ENCODE results near the gene STK32B. TPM values are rescaled to one million over a fixed set of nuclear protein-coding genes. Genes with fewer than 3 reads are reported as not detected.

The STK32B gene
- total and polyA plus RNA-seq, 2 of the 8 experiments (the other 6 are each of a cell fraction or from before 2014, with no cell fraction given) = 2.3 to 2.5 TPM

DNA sequence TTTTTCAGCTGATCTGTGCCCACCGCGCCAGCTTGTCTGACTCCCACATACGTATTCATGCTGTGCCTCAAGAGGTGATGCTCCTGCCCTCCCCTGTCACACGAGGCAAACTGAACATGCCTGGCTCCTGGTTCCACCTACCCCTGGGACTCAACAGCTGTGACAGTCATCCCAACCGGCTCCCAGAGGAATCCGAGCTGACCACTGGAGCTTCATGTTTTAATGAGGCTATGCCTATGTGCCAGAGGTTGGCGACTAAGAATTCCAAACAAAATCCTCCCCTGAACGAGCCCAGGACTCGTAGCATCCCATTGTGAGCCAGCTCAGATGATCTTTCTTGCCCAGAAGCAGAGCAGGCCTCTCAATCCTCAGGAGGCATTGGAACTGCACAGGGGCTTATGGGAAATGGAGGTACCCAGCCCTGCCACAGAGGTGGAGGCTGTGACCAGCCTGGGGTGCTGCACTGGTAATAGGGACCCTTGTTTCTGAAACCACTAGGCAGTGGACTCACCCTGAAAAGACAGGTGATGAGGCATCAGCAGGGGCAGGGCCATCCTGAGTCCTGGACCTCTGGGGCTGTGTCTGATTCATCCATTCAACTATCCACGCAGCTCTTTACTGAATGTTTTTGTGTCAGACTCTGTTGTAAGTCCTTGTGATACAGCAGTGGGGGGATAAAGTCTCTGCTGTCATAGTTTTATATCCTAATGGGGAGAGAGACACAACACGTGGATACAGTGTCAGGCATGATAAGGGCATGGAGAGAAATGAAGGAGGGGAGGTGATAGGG, 332.1 kb downstream of the STK32B start:
- no peak overlapping the region for H2AK5ac ChIP-seq (ENCODE audit: low read depth, low read length)
- H3K79me2 ChIP-seq (ENCODE audit: control insufficient read depth in 1 of 2, insufficient read depth in 2 of 2, low read length in 2 of 2) = no peaks in the 10 kb centered on the region
- no peak overlapping the region for H3K56ac ChIP-seq (replicated peaks; ENCODE audit: insufficient read length, low read depth, low read length)
- 87% methylated on average over 11 of the region's 11 CpGs; no CpG with 5 or more reads in 1 of the 2 experiments for WGBS, 2 experiments (ENCODE audit: extremely low coverage in 1 of 2, insufficient coverage in 1 of 2, insufficient read length in 1 of 2, insufficient replicate concordance in 2 of 2, low coverage in 1 of 2, low lambda C conversion rate in 2 of 2, missing lambda C conversion rate in 1 of 2)
- no peaks in the 10 kb centered on the region for H3K36me3 ChIP-seq (ENCODE audit: control insufficient read depth in 2 of 4, insufficient read depth in 4 of 4, low read length in 3 of 4)
- DNase-seq (ENCODE audit: low read depth in 1 of 2, low spot score in 2 of 2) (no peak), FAIRE-seq (no peak)
- H2BK5ac ChIP-seq (ENCODE audit: low read depth, low read length) = no peak overlapping the region
- H2BK120ac ChIP-seq (replicated peaks; ENCODE audit: low read depth, low read length) = no peak overlapping the region
- no peaks in the 10 kb centered on the region for H3K79me1 ChIP-seq (ENCODE audit: low read depth, low read length)
- no peak overlapping the region for H2AFZ ChIP-seq (ENCODE audit: low read length)
- no peak overlapping the region for H3K27ac ChIP-seq (ENCODE audit: low read depth, low read length)
- POLR2A ChIA-PET (ENCODE audit: partially characterized antibody) = no interaction called here
- no peak overlapping the region for H3K4me2 ChIP-seq (ENCODE audit: insufficient read depth in 1 of 2, low read depth in 2 of 2, low read length in 2 of 2)
- no peak overlapping the region for H4K5ac ChIP-seq (ENCODE audit: insufficient read length, low read depth, low read length)
- no peak overlapping the region for H3K4me3 ChIP-seq (ENCODE audit: extremely low read depth in 1 of 4, insufficient read depth in 2 of 4, low read depth in 3 of 4, low read length in 4 of 4)
- H2BK12ac ChIP-seq (ENCODE audit: low read depth, low read length) = no peak overlapping the region
- no peak overlapping the region for H4K91ac ChIP-seq (replicated peaks; ENCODE audit: insufficient read length, low read length)
- no peak overlapping the region for H3K23ac ChIP-seq (ENCODE audit: insufficient read length)
- no peak overlapping the region for H3K18ac ChIP-seq (ENCODE audit: extremely low read depth, low read length)
- H3K27me3 ChIP-seq (replicated peaks in 1 of 4; ENCODE audit: control insufficient read depth in 3 of 4, extremely low read depth in 1 of 4, insufficient read depth in 3 of 4, low read length in 3 of 4) = no peaks in the 10 kb centered on the region
- H3K4ac ChIP-seq (replicated peaks; ENCODE audit: insufficient read length, low read depth, low read length) = no peak overlapping the region
- no peaks in the 10 kb centered on the region for H3K9me3 ChIP-seq (ENCODE audit: insufficient read depth in 2 of 2, low read depth in 1 of 2, low read length in 1 of 2)
- H2BK15ac ChIP-seq (ENCODE audit: low read length) = no peak overlapping the region
- H3K23me2 ChIP-seq (ENCODE audit: low read depth, low read length) = no peaks in the 10 kb centered on the region
- H3K14ac ChIP-seq (ENCODE audit: insufficient read length) = no peak overlapping the region
- no peak overlapping the region for H3K9ac ChIP-seq (replicated peaks in 1 of 4; ENCODE audit: extremely low read depth in 1 of 4, low read depth in 3 of 4, low read length in 3 of 4)
- H4K8ac ChIP-seq (ENCODE audit: extremely low read depth, insufficient read depth, low read length) = no peak overlapping the region
- H3K4me1 ChIP-seq (replicated peaks in 1 of 4; ENCODE audit: control insufficient read depth in 3 of 4, insufficient read depth in 4 of 4, low read length in 3 of 4) = no peaks in the 10 kb centered on the region
- CTCF ChIA-PET (ENCODE audit: partially characterized antibody) = interaction anchor here (1.6 to 1.7 kb wide), 2 partner anchors 15 to 333 kb away, joined by 3 to 6 read pairs; no protein-coding TSS in a partner anchor
- no peak overlapping the region for H2BK20ac ChIP-seq (ENCODE audit: low read length)
- TF ChIP-seq BCL11A (IDR thresholded peaks at IDR 0.05; ENCODE audit: low read depth in 2 of 2, low read length in 2 of 2) (no peak), CREB1 (IDR thresholded peaks at IDR 0.05) (no peak), ZNF274 (IDR thresholded peaks at IDR 0.05; ENCODE audit: borderline replicate concordance, extremely low read depth, low read length) (no peak), FOSL1 (IDR thresholded peaks at IDR 0.05; ENCODE audit: insufficient read depth, low read depth, low read length) (no peak), TAF1 (IDR thresholded peaks at IDR 0.05; ENCODE audit: low read depth, low read length) (no peak), CBX8 (IDR thresholded peaks at IDR 0.05; ENCODE audit: borderline replicate concordance, low read depth, low read length) (no peak), BACH1 (IDR thresholded peaks at IDR 0.05; ENCODE audit: low read length) (no peak), RFX5 (IDR thresholded peaks at IDR 0.05; ENCODE audit: borderline replicate concordance, low read depth, low read length) (no peak), HDAC2 (IDR thresholded peaks at IDR 0.05; ENCODE audit: borderline replicate concordance in 1 of 2, low read depth in 2 of 2, low read length in 2 of 2) (no peak)
- no peaks in the 10 kb centered on the region for H4K20me1 ChIP-seq (replicated peaks in 1 of 2; ENCODE audit: control insufficient read depth in 1 of 2, insufficient read depth in 2 of 2, low read length in 2 of 2)

Measured in H1 (cell line).